Activated CD4-positive, alpha-beta T cell treated with anti-CD3 and anti-CD28 coated beads, Interleukin-2, amount 10 ng/mL, durations not matched to agents 24 days and 14 days (primary cell): ENCODE data around the gene LATS2. TPM values are rescaled to one million over a fixed set of nuclear protein-coding genes. Genes with fewer than 3 reads are reported as not detected.

Source experiments
- total RNA-seq: library from RNA; stranded (reverse); gene quantifications from 2 replicates; pipeline ENCODE4 v1.2.3, GENCODE V29; 2022

Gene LATS2
- total RNA-seq, 1 donor from 2014 or later, result 1.7 TPM

Other genes starting within 250 kb of the LATS2 start
- 32.5 and 34.8 TPM in 2 replicates for gene XPO4, start 158.8 kb downstream of the LATS2 start, total RNA-seq
- gene SAP18, start 78.5 kb upstream of the LATS2 start, total RNA-seq, result 253 and 254 TPM in 2 replicates
- gene SKA3, start 115.0 kb upstream of the LATS2 start, total RNA-seq, result 35.6 and 39.6 TPM in 2 replicates
- gene MRPL57, start 115.1 kb upstream of the LATS2 start, total RNA-seq, result 32.7 and 33.0 TPM in 2 replicates